ENCODE measurements around the gene ARHGAP24.

Gene ARHGAP24

GRCh38 chr4:85520765-85521749, 46.1 kb downstream of the ARHGAP24 start:
- no peak for DNase-seq

- no peak for DNase-seq
These were observed 47.3 kb downstream of the ARHGAP24 start for GRCh38 chr4:85522277-85522676.

- DNase-seq, result no peak
These were observed 47.9 kb downstream of the ARHGAP24 start for GRCh38 chr4:85522836-85523235.

- no peak for DNase-seq
These were observed 52.9 kb downstream of the ARHGAP24 start for GRCh38 chr4:85527815-85528214.

GRCh38 chr4:85531560-85532341, 56.8 kb downstream of the ARHGAP24 start:
- no peak for DNase-seq

GRCh38 chr4:85534120-85534519, 59.2 kb downstream of the ARHGAP24 start:
- DNase-seq, result no peak

GRCh38 chr4:85543832-85544231, 68.9 kb downstream of the ARHGAP24 start:
- no peak for DNase-seq

GRCh38 chr4:85544751-85545150, 69.8 kb downstream of the ARHGAP24 start:
- DNase-seq, result no peak

- no peak for DNase-seq
These were observed 73.2 kb downstream of the ARHGAP24 start for GRCh38 chr4:85548116-85548515.

- no peak for DNase-seq
These were observed 73.9 kb downstream of the ARHGAP24 start for GRCh38 chr4:85548841-85549240.

- no peak for DNase-seq
These were observed 80.3 kb downstream of the ARHGAP24 start for GRCh38 chr4:85555206-85555605.

GRCh38 chr4:85556283-85556682, 81.3 kb downstream of the ARHGAP24 start:
- no peak for DNase-seq

GRCh38 chr4:85557016-85557901, 82.3 kb downstream of the ARHGAP24 start:
- DNase-seq, result no peak

- no peak for DNase-seq
These were observed 91.0 kb downstream of the ARHGAP24 start for GRCh38 chr4:85565761-85566480.

GRCh38 chr4:85569730-85570299, 94.9 kb downstream of the ARHGAP24 start:
- DNase-seq, result no peak

GRCh38 chr4:85570388-85570787, 95.4 kb downstream of the ARHGAP24 start:
- DNase-seq, result no peak

GRCh38 chr4:85571008-85571407, 96.1 kb downstream of the ARHGAP24 start:
- no peak for DNase-seq

- DNase-seq, result no peak
These were observed 98.3 kb downstream of the ARHGAP24 start for GRCh38 chr4:85573270-85573669.

GRCh38 chr4:85577307-85577706, 102.4 kb downstream of the ARHGAP24 start:
- no peak for DNase-seq

GRCh38 chr4:85579942-85580341, 105.0 kb downstream of the ARHGAP24 start:
- no peak for DNase-seq

- DNase-seq, result no peak
These were observed 105.5 kb downstream of the ARHGAP24 start for GRCh38 chr4:85580489-85580888.

- DNase-seq, result no peak
These were observed 113.0 kb downstream of the ARHGAP24 start for GRCh38 chr4:85587952-85588351.

Data from NCI-H1048 (cell line).